ES-I3 (cell line): ENCODE data around the gene CMYA5.

ENCODE experiments used
- H3K36me3 ChIP-seq: 2 replicates; pipeline ENCODE4 v1.6.1; 2013; ENCODE audit warnings: mild to moderate bottlenecking, low read length, control low read depth, moderate library complexity; ENCODE audit not compliant: insufficient read depth
- H3K4me1 ChIP-seq: 2 replicates; pipeline ENCODE4 v1.6.1; 2013; ENCODE audit warnings: mild to moderate bottlenecking, control low read depth, low read length; ENCODE audit not compliant: insufficient read depth
- H3K9ac ChIP-seq: 2 replicates; pipeline ENCODE4 v1.6.1; 2013; ENCODE audit warnings: low read depth, mild to moderate bottlenecking, low read length, moderate library complexity
- H3K9me3 ChIP-seq: 2 replicates; pipeline ENCODE4 v1.6.1; 2013; ENCODE audit warnings: mild to moderate bottlenecking, low read length, moderate library complexity; ENCODE audit not compliant: control insufficient read depth, insufficient read depth

The CMYA5 gene

GRCh38 chr5:79809743-79810142 is 120.1 kb downstream of the CMYA5 start:
- Histone ChIP-seq H3K36me3 (no peaks in the 10 kb centered on the region), H3K4me1 (peaks cover 4% of the 10 kb centered on the region; the same call in 1 of the 2 replicates), H3K9ac (no peak overlapping the region), H3K9me3 (no peaks in the 10 kb centered on the region)

- H3K4me1 ChIP-seq = peaks cover 4% of the 10 kb centered on the region; the same call in 1 of the 2 replicates
- no peaks in the 10 kb centered on the region for H3K36me3 ChIP-seq
- H3K9ac ChIP-seq = no peak overlapping the region
- no peaks in the 10 kb centered on the region for H3K9me3 ChIP-seq
Measured at GRCh38 chr5:79811081-79811480, 121.4 kb downstream of the CMYA5 start.

- peaks cover under 1% of the 10 kb centered on the region; the same call in 1 of the 2 replicates for H3K4me1 ChIP-seq
- no peaks in the 10 kb centered on the region for H3K36me3 ChIP-seq
- no peak overlapping the region for H3K9ac ChIP-seq
- no peaks in the 10 kb centered on the region for H3K9me3 ChIP-seq
Measured at GRCh38 chr5:79811904-79812303, 122.3 kb downstream of the CMYA5 start.

- Histone ChIP-seq H3K9me3 (no peaks in the 10 kb centered on the region), H3K36me3 (no peaks in the 10 kb centered on the region), H3K9ac (no peak overlapping the region), H3K4me1 (no peaks in the 10 kb centered on the region)
Measured at GRCh38 chr5:79814699-79815098, 125.1 kb downstream of the CMYA5 start.

- Histone ChIP-seq H3K4me1 (no peaks in the 10 kb centered on the region), H3K36me3 (no peaks in the 10 kb centered on the region), H3K9ac (no peak overlapping the region), H3K9me3 (no peaks in the 10 kb centered on the region)
Measured at GRCh38 chr5:79816014-79816413, 126.4 kb downstream of the CMYA5 start.

- no peaks in the 10 kb centered on the region for H3K4me1 ChIP-seq
- H3K9ac ChIP-seq = no peak overlapping the region
- no peaks in the 10 kb centered on the region for H3K36me3 ChIP-seq
Measured at GRCh38 chr5:79820648-79821047, 131.0 kb downstream of the CMYA5 start.

GRCh38 chr5:79824444-79824843 is 134.8 kb downstream of the CMYA5 start:
- no peaks in the 10 kb centered on the region for H3K9me3 ChIP-seq
- H3K36me3 ChIP-seq = no peaks in the 10 kb centered on the region
- no peak overlapping the region for H3K9ac ChIP-seq
- H3K4me1 ChIP-seq = no peaks in the 10 kb centered on the region

More at GRCh38 chr5:79820648-79821047, 131.0 kb downstream of the CMYA5 start:
- H3K9me3 ChIP-seq = no peaks in the 10 kb centered on the region

GRCh38 chr5:79825802-79826201 is 136.2 kb downstream of the CMYA5 start:
- H3K9me3 ChIP-seq = no peaks in the 10 kb centered on the region
- H3K4me1 ChIP-seq = no peaks in the 10 kb centered on the region
- no peak overlapping the region for H3K9ac ChIP-seq
- no peaks in the 10 kb centered on the region for H3K36me3 ChIP-seq

- Histone ChIP-seq H3K4me1 (no peaks in the 10 kb centered on the region), H3K9ac (no peak overlapping the region), H3K36me3 (no peaks in the 10 kb centered on the region), H3K9me3 (no peaks in the 10 kb centered on the region)
Measured at GRCh38 chr5:79827159-79827629, 137.6 kb downstream of the CMYA5 start.

- Histone ChIP-seq H3K36me3 (no peaks in the 10 kb centered on the region), H3K4me1 (no peaks in the 10 kb centered on the region), H3K9me3 (no peaks in the 10 kb centered on the region), H3K9ac (no peak overlapping the region)
Measured at GRCh38 chr5:79829260-79829659, 139.6 kb downstream of the CMYA5 start.

- Histone ChIP-seq H3K9me3 (no peaks in the 10 kb centered on the region), H3K9ac (no peak overlapping the region), H3K4me1 (no peaks in the 10 kb centered on the region), H3K36me3 (no peaks in the 10 kb centered on the region)
Measured at GRCh38 chr5:79831381-79832309, 142.0 kb downstream of the CMYA5 start.

- Histone ChIP-seq H3K9me3 (no peaks in the 10 kb centered on the region), H3K4me1 (no peaks in the 10 kb centered on the region), H3K9ac (no peak overlapping the region), H3K36me3 (no peaks in the 10 kb centered on the region)
Measured at GRCh38 chr5:79832911-79833310, 143.3 kb downstream of the CMYA5 start.

- Histone ChIP-seq H3K9me3 (no peaks in the 10 kb centered on the region), H3K9ac (no peak overlapping the region), H3K36me3 (no peaks in the 10 kb centered on the region), H3K4me1 (no peaks in the 10 kb centered on the region)
Measured at GRCh38 chr5:79834098-79834753, 144.6 kb downstream of the CMYA5 start.

GRCh38 chr5:79834754-79835714 is 145.4 kb downstream of the CMYA5 start:
- H3K9me3 ChIP-seq = no peaks in the 10 kb centered on the region
- no peaks in the 10 kb centered on the region for H3K36me3 ChIP-seq
- H3K9ac ChIP-seq = no peak overlapping the region
- H3K4me1 ChIP-seq = no peaks in the 10 kb centered on the region
